NOMO-1 treated with DMSO at 0.1 percent for 48 hours (cell line): ENCODE data around the gene TSKS.

Source experiments
- DNase-seq: peaks from one replicate; lab custom pipeline; 2025; ENCODE audit not compliant: unreplicated experiment; lab: John Stamatoyannopoulos, UW

The TSKS gene

GRCh38 chr19:49767967-49768581 is 5.0 kb upstream of the TSKS start:
- DNase-seq: no peak

- no peak for DNase-seq
Measured at GRCh38 chr19:49767381-49767780, 4.3 kb upstream of the TSKS start.

DNA sequence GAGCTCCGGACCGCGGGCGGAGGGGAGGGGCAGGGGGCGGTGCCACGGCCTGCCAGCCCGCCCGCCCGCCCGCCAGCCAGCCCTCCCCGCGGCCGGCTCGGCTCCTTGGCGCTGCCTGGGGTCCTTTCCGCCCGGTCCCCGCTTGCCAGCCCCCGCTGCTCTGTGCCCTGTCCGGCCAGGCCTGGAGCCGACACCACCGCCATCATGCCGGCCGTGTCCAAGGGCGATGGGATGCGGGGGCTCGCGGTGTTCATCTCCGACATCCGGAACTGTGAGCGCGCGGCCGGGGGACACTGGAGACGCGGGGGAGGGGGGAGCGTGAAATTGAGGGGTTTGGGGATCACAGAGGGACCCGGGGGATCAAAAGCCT is 3.8 kb upstream of the TSKS start, which contains the start of gene AP2A1:
AP2A1 (plus strand) TSS at position 72 of the 370 bp plus-strand sequence; CDS start at position 205, 133 bp downstream.
- DNase-seq: no peak

GRCh38 chr19:49766007-49766929 is 3.2 kb upstream of the TSKS start:
- DNase-seq: peak; percentile 100

GRCh38 chr19:49764341-49764740 is 1.2 kb upstream of the TSKS start:
- no peak for DNase-seq

GRCh38 chr19:49761625-49762311 is 1.3 kb downstream of the TSKS start:
- DNase-seq: peak; percentile 78

DNA sequence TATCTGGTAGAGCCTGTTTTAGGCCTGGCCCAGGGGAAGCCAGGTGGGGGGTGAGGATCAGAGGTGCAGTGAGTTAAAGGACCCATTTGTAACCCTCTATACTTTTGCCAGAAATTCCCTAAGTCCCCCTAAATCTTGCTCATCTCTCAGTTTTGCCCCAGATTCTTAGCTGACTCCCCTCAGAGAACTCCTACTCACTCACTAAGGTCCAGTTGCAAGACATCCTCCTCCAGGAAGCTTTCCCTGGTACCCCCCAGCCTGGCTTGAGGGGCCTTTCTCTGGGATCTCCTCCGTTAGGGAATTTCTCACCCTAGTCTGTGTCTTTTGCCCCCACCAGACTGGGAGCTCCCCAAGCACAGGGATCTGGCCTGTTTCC is 1.9 kb downstream of the TSKS start:
- DNase-seq: no peak

GRCh38 chr19:49758292-49758691 is 4.8 kb downstream of the TSKS start:
- DNase-seq: no peak

DNA sequence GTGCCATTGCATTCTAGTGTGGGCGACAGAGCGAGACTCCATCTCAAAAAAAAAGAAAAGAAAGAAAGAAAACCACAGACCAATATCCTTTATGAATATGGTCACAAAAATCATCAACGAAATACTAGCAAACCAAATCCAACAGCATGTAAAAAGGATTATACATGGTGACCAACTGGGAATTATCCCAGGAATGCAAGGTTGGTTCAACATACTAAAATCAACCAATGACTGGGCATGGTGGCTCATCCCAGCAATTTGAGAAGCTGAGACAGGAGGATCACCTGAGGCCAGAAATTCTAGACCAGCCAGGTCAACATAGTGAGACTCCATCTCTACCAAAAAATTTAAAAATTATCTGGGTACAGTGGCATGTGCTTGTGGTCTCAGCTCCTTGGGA is 7.2 kb downstream of the TSKS start:
- no peak for DNase-seq

DNA sequence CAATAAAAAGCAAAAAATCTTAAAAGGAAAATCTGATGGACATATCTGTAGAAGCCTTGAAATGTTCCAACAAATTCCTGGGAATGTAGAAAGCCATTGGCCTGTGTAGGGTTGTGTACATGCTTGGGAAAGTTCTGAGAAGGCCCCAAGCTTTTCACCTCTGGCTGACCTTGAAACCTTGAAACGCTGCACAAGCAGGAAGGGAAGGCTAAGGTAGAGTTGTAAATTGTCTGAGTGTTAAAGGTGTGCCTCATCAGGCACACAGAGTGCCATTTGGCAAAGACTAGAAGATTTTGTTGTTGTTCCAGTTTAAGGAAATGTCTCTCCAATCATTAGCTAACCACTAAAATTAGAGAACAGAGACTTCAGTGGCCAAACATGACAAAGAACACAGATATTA is 10.4 kb downstream of the TSKS start:
- no peak for DNase-seq

GRCh38 chr19:49749771-49750170 is 13.3 kb downstream of the TSKS start:
- no peak for DNase-seq

DNA sequence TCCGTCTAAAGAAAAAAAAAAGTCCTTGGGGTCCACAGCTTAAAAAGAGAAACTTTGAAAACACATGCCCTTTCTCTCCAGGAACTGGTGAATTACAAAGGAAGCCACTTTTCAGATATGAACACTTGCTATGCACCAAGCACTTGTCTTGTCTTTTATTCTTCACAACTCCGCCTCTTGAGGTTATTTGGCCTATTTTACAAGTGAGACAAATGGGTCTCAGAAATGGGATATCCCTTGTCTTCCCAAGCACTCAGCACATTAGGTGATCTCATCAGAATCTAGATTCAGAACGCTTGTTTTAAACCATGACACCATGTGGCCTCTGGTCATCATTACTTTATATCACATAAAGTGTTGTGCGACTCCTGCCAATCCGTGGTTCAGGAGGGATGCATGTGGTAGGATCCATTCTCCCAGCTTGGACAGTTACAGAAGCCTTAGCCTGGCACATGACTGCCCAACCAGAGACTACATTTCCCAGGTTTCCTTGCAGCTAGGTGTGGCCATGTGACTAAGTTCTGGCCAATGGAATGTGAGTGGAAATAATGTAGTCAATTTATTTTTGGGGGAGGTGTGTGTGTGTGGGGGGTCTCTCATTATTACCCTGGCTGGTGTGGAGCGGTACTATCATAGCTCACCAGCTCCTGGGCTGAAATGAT is 13.9 kb downstream of the TSKS start:
- no peak for DNase-seq

DNA sequence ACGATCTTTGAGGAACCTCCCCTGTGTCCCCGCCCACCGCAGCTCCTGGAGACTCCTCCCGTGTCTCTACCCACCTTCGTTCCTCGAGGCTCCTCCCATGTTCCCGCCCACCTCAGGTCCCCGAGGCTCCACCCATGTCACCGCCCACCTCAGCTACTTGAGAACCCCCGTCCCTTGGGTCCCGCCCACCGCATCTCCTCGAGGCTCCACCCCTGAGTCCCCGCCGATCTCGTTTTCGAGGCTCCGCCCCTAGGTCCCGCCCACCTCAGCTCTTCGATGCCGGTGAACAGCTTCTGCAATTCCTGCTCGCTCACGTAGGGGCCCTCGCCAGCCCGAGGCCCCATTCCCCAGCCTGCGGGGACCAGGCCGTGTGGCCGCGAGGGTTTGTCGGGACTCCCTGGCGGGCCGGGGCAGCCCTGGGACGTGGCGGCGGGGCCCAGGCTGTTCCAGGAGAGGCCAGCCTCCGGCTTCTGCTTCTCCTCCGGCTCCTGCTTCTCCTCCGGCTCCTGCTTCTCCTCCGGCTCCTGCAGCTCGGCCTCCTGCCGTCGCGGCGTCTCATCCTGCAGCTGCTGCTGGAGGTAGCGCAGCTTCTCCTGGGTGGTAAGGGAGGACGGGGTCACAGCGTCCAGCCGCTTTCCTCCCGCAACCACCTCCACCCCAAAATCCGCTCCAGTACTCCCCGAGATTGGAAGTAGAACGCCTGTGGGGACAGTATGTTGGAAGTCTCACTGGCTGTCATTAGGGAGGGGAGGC is 16.7 kb downstream of the TSKS start:
- DNase-seq: no peak

DNA sequence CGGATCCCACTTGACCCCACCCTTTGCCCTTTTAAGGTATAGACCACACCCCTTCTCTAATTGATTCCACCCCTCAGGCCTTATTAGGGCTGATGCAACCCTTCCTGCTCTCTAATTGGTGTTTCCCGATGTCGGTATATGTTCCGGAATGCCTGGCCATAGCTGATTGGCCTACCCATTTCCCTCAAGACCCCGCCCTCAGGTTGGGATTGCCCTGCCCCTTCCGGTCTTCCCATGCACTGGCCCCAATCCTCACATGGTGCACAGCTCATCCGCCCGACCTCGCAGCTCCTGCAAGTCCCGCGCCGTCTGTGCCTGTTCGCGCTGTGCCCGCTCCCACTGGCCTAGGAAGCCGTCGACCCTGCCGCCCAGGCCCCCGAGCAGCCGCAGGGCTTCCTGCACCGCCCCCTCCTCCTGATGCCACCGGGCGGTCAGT is 18.1 kb downstream of the TSKS start:
- no peak for DNase-seq

DNA sequence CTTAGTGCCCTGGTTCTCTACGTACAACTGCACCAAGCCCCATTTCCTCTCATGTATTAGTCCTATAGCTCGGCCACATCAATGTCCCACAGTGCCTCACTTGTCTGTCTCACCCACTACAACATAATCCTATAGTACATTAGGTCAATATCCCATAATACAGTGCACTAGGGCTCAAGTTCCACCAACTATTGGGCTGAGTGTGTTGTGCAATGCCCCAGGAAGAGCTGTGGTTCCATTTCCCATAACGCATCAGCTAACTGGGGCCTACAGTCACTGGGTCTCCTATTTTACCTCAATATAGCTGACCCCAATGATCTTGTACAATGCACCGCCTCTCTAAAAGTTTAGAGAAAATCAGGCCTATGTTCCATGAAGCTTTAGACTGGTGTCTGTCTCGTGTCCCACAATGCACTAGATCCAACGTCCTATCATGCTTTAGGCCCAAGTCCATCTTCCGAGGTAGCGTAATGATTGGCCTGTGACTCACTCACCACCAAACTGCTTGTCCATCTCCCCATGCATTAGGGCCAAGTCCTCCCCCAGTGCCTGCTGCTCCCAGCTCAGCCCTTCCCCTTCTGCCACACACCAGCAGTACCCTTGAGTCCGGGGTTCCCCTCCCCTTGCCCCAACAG is 21.8 kb downstream of the TSKS start:
- peak; percentile 33 for DNase-seq

GRCh38 chr19:49739933-49740332 is 23.2 kb downstream of the TSKS start:
- DNase-seq: no peak

- no peak for DNase-seq
Measured at GRCh38 chr19:49739098-49739497, 24.0 kb downstream of the TSKS start.

- no peak for DNase-seq
Measured at GRCh38 chr19:49738268-49738667, 24.8 kb downstream of the TSKS start.

GRCh38 chr19:49730166-49730565 is 32.9 kb downstream of the TSKS start:
- no peak for DNase-seq
